NCI-H82 (cell line): ENCODE data around the gene ATCAY.
A peak's percentile ranks its signal among the peaks of the same experiment; 100 is the strongest.

Experiments
- DNase-seq: peaks from one replicate; lab custom pipeline; 2025; lab: John Stamatoyannopoulos, UW

Gene ATCAY

GRCh38 chr19:3880471-3881271 is at the start of gene ATCAY:
Gene ATCAY, plus strand, starts transcription at chr19:3880685. Its CDS starts 5,083 bp downstream, at chr19:3885768.
- peak; percentile 92 for DNase-seq

GRCh38 chr19:3831601-3832000 is 48.9 kb upstream of the ATCAY start:
- DNase-seq = no peak

GRCh38 chr19:3832001-3832400 is 48.5 kb upstream of the ATCAY start:
- no peak for DNase-seq

GRCh38 chr19:3833578-3834348 is 46.7 kb upstream of the ATCAY start:
- DNase-seq = no peak

GRCh38 chr19:3834349-3835054 is 46.0 kb upstream of the ATCAY start:
- DNase-seq = no peak

- no peak for DNase-seq
Observed at GRCh38 chr19:3835055-3835435, 45.4 kb upstream of the ATCAY start.

GRCh38 chr19:3836887-3837286 is 43.6 kb upstream of the ATCAY start:
- DNase-seq = no peak

DNA sequence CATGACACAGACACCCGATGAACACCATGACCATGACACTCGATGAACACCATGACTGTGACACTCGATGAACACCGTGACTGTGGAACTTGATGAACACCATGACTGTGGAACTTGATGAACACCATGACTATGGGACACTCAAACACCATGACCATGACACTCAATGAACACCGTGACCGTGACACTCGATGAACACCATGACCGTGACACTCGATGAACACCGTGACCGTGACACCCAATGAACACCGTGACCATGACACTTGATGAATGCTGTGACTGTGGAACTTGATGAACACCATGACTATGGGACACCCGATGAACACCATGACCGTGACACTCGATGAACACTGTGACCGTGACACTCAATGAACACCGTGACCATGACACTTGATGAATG is 43.2 kb upstream of the ATCAY start:
- no peak for DNase-seq

- DNase-seq = no peak
Observed at GRCh38 chr19:3837922-3838321, 42.6 kb upstream of the ATCAY start.

DNA sequence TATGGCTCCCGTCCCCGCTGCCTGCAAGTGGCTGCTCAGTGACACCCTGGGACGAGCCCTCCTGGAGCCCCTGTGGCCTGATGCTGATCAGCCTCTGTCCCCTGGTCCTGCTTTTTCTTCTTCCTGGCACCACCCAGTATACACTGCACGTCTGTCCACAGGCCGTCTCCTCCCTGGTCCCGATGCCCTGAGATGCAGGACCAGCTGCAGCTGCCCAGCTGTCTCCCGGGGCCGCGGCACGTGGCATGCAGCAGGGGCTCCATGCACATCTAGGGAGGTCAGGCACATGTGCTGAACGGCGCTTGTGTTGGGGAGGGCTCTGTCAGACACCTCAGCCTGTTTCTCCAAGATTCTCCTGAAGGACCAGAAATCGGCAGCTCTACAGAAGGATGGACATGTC is 41.8 kb upstream of the ATCAY start:
- no peak for DNase-seq

- no peak for DNase-seq
Observed at GRCh38 chr19:3839941-3840340, 40.5 kb upstream of the ATCAY start.

- DNase-seq = no peak
Observed at GRCh38 chr19:3840804-3841203, 39.7 kb upstream of the ATCAY start.

DNA sequence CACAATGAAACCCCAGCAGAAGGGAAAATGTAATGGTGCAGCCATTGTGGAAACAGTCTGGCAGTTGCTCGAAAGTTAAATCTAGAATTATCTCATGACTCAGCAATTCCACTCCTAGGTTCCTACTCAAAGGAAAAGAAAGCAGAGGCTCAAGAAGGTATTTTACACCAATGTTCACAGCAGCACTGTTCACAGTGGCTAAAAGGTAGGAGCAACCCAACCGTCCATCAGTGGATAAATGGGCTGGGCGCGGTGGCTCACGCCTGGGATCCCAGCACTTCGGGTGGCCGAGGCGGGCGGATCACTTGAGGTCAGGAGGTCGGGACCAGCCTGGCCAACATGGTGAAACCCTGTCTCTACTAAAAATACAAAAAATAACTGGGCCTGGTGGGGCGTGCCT is 37.5 kb upstream of the ATCAY start:
- no peak for DNase-seq

- DNase-seq = no peak
Observed at GRCh38 chr19:3844596-3844995, 35.9 kb upstream of the ATCAY start.

- DNase-seq = peak; percentile 74
Observed at GRCh38 chr19:3849092-3849491, 31.4 kb upstream of the ATCAY start.

DNA sequence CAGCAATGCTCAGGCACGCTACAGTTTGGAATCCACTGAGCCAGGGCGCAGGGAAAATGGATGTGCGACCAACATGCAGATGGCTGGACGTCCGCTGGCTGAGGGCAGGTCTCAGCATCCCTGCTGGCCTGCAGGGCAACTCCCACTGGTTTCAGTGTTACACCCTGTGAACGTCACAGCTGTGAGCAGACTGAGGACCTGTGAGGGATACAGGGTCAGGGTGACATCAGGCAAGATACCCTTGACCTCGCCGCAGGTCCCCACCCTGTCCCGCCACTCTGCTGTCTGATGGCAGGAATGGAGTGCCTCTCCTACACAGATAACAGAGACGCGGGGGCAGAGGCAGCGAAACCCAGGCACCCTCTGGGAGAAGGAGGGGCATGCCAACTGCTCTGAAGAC is 30.7 kb upstream of the ATCAY start:
- no peak for DNase-seq

DNA sequence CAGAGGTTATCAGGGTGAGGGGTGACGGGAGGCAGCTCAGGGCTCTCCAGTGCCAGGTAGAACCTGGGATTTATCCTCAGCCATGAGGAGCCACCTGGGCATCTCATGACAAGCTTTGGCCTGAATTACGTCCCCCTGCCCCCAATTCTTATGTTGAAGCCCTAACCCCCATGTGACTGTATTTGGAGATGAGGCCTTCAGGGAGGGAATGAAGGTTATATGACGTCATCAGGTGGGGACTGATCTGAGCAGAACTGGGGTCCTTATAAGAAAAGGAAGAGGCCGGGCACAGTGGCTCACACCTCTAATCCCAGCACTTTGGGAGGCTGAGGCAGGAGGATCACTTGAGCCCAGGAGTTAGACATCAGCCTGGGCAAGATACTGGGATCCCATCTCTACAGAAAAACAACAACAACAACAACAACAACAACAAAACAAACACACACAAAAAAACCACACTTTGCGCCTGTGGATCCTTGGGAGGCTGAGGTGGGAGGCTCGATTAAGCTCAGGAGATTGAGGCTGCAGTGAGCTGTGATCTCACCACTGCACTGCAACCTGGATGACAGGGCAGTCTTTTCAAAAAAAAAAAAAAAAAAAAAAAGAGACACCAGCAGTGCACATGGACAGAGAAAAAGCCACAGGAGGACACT is 30.0 kb upstream of the ATCAY start:
- no peak for DNase-seq

DNA sequence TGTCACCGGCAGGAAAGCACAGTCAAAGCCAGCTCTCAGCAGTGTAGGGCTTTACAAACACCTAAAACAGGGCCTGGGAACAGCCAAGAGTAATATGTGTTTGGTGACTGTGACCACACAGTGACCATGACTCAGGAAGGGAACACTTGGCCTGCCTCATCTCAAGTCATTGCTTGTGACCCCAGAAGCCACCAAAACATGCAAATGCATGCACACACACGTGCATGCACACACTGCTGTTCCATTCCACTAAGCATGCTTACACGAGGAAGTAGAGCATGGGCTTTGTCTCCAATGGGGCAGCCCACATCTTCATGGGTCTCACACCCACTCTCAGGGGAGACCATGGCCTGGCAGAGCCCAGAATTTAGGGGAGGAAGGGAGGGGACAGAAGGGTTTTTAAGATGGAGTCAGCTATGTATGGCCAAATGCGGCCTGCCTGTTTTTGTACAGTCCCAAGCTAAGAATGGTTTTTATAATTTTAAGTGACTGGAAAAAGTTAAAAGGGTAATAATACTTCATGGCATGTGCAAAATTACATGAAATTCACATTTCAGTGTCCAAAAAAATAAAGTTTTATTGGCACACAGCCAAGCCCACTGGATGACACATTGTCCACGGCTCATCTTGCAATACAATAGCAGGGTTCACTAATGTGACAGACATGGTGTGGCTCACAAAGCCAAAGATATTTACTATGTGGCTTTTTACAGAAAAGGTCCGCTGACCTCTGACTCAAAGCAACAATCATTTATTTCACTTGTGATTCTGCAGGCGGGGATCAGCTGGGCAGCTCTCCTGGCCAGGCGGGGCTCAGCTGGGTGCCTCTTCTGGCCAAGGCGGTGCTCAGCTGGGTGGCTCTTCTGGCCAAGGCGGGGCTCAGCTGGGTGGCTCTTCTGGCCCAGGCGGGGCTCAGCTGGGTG is 29.0 kb upstream of the ATCAY start:
- DNase-seq = no peak

GRCh38 chr19:3852177-3852511 is 28.3 kb upstream of the ATCAY start:
- DNase-seq = no peak

DNA sequence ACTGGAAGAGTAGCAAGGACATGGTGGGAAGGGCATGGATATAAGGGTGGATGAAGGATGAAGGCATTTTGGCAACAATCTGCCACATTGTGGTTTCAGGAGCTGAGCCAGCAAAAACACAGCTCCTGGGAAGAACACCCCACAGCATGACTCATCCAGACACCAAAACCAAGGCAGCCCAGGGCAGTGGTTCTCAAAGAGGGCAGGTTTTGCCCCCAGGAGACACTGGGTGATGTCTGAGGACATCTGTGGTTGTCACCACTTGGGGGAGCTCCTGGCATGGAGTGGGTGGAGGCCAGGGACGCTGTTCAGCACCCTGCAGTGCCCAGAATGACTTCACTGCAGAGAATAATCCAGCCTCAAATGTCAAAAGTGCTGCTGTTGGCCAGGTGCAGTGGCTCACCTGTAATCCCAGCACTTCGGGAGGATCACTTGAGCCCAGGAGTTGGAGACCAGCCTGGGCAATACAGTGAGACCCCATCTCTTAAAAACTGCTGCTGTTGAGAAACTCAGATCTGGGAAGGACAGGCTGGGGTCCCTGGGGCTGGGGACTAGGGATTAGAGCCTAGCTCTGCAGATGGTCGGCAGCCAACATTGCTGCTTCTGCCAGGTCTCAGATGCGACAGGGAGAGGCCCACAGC is 27.8 kb upstream of the ATCAY start:
- peak; percentile 14 for DNase-seq

DNA sequence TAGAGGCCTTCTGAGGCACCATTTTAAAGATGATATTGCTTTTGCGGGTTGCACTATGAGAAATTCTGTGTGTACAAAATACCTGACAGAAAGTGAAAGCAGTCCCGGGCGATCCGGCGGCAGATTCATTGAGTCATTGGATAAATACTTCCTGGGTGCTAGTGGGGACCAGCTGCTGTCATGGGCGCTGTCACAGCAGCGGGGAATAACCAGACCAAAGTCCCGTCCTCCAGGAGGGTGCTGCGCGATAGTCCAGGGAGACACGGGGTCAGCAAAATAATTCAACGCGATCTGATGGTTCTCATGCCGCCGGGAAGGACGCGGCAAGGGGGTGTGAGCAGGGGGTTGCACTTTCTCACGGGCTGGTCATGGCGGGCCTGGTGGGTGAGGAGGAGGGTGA is 25.2 kb upstream of the ATCAY start:
- no peak for DNase-seq
